ENCODE measurements around the gene ZBTB20. TPM values are rescaled to one million over a fixed set of nuclear protein-coding genes. Genes with fewer than 3 reads are reported as not detected.

The ZBTB20 gene
- polyA plus RNA-seq, 3 donors: 1.3 to 3.2 (median 2.0) TPM

DNA sequence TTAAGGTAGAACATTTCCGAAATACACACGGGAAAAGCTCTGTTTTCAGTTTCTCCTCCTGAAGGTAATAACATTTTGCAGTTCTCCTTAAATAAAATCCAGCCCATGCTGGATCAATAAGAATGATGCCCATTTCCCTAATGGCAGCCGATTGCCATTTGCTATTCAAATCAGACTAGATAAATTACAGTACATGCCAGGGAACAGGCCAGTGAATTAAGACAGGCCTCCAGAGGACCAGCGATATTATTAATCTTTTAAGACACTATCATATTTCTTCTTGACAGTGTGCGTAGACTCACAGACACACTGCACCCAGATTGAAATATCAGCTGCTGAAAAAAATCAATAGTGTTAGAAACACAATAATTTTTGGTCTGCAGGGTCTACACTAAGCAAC lies 431.0 kb downstream of the ZBTB20 start:
- no peak overlapping the region for H3K9ac ChIP-seq (ENCODE audit: insufficient read depth, low read length, poor library complexity, severe bottlenecking)
- H3K4me1 ChIP-seq (ENCODE audit: control insufficient read depth in 1 of 2, insufficient read depth in 2 of 2, low read length in 2 of 2): no peaks in the 10 kb centered on the region
- WGBS (ENCODE audit: insufficient coverage): 100% methylated on average over 3 of the region's 5 CpGs
- no peaks in the 10 kb centered on the region for H3K79me2 ChIP-seq (ENCODE audit: insufficient read depth, low read length)
- Mint-ChIP-seq H3K27me3 (ENCODE audit: low read depth in 3 of 3) (no peaks in the 10 kb centered on the region), H3K4me1 (no peaks in the 10 kb centered on the region), H3K4me3 (no peak overlapping the region), H3K27ac (no peak overlapping the region), H3K9me3 (no peaks in the 10 kb centered on the region), H3K36me3 (no peaks in the 10 kb centered on the region)
- H3K27ac ChIP-seq (ENCODE audit: low read depth in 1 of 2, low read length in 2 of 2): no peak overlapping the region
- intact Hi-C loops (cut with micrococcal nuclease): no loop called here
- no peaks in the 10 kb centered on the region for H3K36me3 ChIP-seq (replicated peaks in 1 of 2; ENCODE audit: control insufficient read depth in 1 of 2, insufficient read depth in 2 of 2, low read length in 2 of 2)
- no peaks in the 10 kb centered on the region for H4K20me1 ChIP-seq (ENCODE audit: insufficient read depth, low read length)
- no peak overlapping the region for H2AFZ ChIP-seq (ENCODE audit: insufficient read depth, low read depth, low read length, poor library complexity, severe bottlenecking)
- H3K9me3 ChIP-seq (replicated peaks in 1 of 2; ENCODE audit: control insufficient read depth in 1 of 2, insufficient read depth in 1 of 2, low read length in 2 of 2): no peaks in the 10 kb centered on the region
- H3K4me2 ChIP-seq (replicated peaks; ENCODE audit: extremely low read depth, low read length, poor library complexity, severe bottlenecking): no peak overlapping the region
- H3K4me3 ChIP-seq (replicated peaks in 1 of 3; ENCODE audit: low read depth in 2 of 3, low read length in 3 of 3): no peak overlapping the region
- TF ChIP-seq CTCF (IDR thresholded peaks at IDR 0.05): no peak
- DNase-seq: no peak
- no peaks in the 10 kb centered on the region for H3K27me3 ChIP-seq (ENCODE audit: control insufficient read depth in 2 of 2, insufficient read depth in 2 of 2, low read length in 2 of 2)

- Mint-ChIP-seq H3K4me3 (no peak overlapping the region), H3K9me3 (no peaks in the 10 kb centered on the region), H3K4me1 (no peaks in the 10 kb centered on the region), H3K27ac (no peak overlapping the region), H3K27me3 (ENCODE audit: low read depth in 3 of 3) (no peaks in the 10 kb centered on the region), H3K36me3 (no peaks in the 10 kb centered on the region)
- H3K9me3 ChIP-seq (replicated peaks in 1 of 2; ENCODE audit: control insufficient read depth in 1 of 2, insufficient read depth in 1 of 2, low read length in 2 of 2): no peaks in the 10 kb centered on the region
- no peak overlapping the region for H2AFZ ChIP-seq (ENCODE audit: insufficient read depth, low read depth, low read length, poor library complexity, severe bottlenecking)
- H4K20me1 ChIP-seq (ENCODE audit: insufficient read depth, low read length): no peaks in the 10 kb centered on the region
- H3K9ac ChIP-seq (ENCODE audit: insufficient read depth, low read length, poor library complexity, severe bottlenecking): no peak overlapping the region
- H3K4me2 ChIP-seq (replicated peaks; ENCODE audit: extremely low read depth, low read length, poor library complexity, severe bottlenecking): no peak overlapping the region
- intact Hi-C loops (cut with micrococcal nuclease): no loop called here
- no CpG with 5 or more reads among the region's 7 CpGs for WGBS (ENCODE audit: insufficient coverage)
- H3K4me3 ChIP-seq (replicated peaks in 1 of 3; ENCODE audit: low read depth in 2 of 3, low read length in 3 of 3): no peak overlapping the region
- H3K36me3 ChIP-seq (replicated peaks in 1 of 2; ENCODE audit: control insufficient read depth in 1 of 2, insufficient read depth in 2 of 2, low read length in 2 of 2): no peaks in the 10 kb centered on the region
- no peak for TF ChIP-seq CTCF (IDR thresholded peaks at IDR 0.05)
- no peak overlapping the region for H3K27ac ChIP-seq (ENCODE audit: low read depth in 1 of 2, low read length in 2 of 2)
- H3K4me1 ChIP-seq (ENCODE audit: control insufficient read depth in 1 of 2, insufficient read depth in 2 of 2, low read length in 2 of 2): no peaks in the 10 kb centered on the region
- no peaks in the 10 kb centered on the region for H3K27me3 ChIP-seq (ENCODE audit: control insufficient read depth in 2 of 2, insufficient read depth in 2 of 2, low read length in 2 of 2)
- no peak for DNase-seq
- no peaks in the 10 kb centered on the region for H3K79me2 ChIP-seq (ENCODE audit: insufficient read depth, low read length)
Measured at GRCh38 chr3:114714957-114715460, 432.1 kb downstream of the ZBTB20 start.

All from CD14-positive monocyte (primary cell).